Activated CD4-positive, alpha-beta T cell treated with anti-CD3 and anti-CD28 coated beads, Interleukin-2, amount 10 ng/mL, durations not matched to agents 24 days and 14 days (primary cell): ENCODE data around the gene TMEM167A. TPM values are rescaled to one million over a fixed set of nuclear protein-coding genes. Genes with fewer than 3 reads are reported as not detected.

Experiments used
- DNase-seq: peaks from one replicate; pipeline ENCODE4 v3.0.0; 2022
- H3K27ac Mint-ChIP-seq: one replicate; pipeline ENCODE4 v1.8.0; 2022; ENCODE audit warnings: mild to moderate bottlenecking, mixed read lengths
- H3K27me3 Mint-ChIP-seq: one replicate; pipeline ENCODE4 v1.8.0; 2022; ENCODE audit warnings: mixed read lengths
- H3K36me3 Mint-ChIP-seq: one replicate; pipeline ENCODE4 v1.8.0; 2022; ENCODE audit warnings: low read depth, mild to moderate bottlenecking, mixed read lengths
- H3K4me1 Mint-ChIP-seq: one replicate; pipeline ENCODE4 v1.8.0; 2021; ENCODE audit warnings: mixed read lengths
- H3K4me3 Mint-ChIP-seq: one replicate; pipeline ENCODE4 v1.8.0; 2022; ENCODE audit warnings: mild to moderate bottlenecking, moderate library complexity, mixed read lengths
- H3K9me3 Mint-ChIP-seq: one replicate; pipeline ENCODE4 v1.8.0; 2021; ENCODE audit warnings: mixed read lengths
- intact Hi-C: fragments of 100-400 bp; cut with micrococcal nuclease; formaldehyde crosslinking; loops from one replicate; pipeline ENCODE4 v1.15.1; 2023
- total RNA-seq: library from RNA; stranded (reverse); gene quantifications from 2 replicates; pipeline ENCODE4 v1.2.3, GENCODE V29; 2022

Gene TMEM167A
- total RNA-seq, 1 donor from 2014 or later, result 87.4 TPM

DNA sequence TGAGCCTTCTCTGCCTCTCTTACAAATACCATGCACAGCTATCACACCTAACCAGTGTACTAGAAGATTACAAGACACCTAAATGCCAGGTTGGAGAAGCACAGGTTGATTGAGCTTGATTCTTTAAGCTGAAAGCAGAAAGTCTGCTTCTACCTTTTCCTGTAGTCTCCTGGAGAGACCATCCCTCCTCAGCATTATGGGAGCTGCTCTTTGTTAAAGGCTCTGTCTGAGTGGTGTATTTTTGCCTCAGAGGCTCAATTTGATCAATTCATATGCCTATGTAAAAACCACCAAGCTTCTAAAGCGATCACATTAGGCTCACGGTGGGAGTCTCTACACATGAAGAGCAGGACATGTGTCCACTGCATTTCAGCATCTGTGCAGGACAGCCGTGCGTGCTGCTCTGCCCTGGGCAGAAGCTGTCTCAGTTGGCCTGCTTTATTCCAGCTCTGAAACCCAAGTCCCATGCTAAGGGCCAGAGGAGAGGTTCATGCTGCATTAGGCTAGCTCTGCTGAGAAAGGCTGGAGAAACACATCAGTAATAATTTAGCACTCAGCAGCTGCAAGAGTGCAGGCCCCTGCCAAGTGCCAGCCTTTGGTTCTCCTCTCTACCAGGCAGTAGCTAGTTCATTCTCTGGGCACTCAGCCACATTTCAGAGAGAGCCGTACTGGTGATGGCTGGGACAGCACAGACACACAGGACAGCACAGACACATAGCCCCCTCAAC lies 41.7 kb downstream of the TMEM167A start:
- Mint-ChIP-seq H3K36me3 (no peaks in the 10 kb centered on the region), H3K4me3 (no peak overlapping the region), H3K4me1 (peaks cover 2% of the 10 kb centered on the region), H3K27ac (no peak overlapping the region), H3K27me3 (no peaks in the 10 kb centered on the region), H3K9me3 (no peaks in the 10 kb centered on the region)
- intact Hi-C loops, result no loop called here
- DNase-seq, result no peak

DNA sequence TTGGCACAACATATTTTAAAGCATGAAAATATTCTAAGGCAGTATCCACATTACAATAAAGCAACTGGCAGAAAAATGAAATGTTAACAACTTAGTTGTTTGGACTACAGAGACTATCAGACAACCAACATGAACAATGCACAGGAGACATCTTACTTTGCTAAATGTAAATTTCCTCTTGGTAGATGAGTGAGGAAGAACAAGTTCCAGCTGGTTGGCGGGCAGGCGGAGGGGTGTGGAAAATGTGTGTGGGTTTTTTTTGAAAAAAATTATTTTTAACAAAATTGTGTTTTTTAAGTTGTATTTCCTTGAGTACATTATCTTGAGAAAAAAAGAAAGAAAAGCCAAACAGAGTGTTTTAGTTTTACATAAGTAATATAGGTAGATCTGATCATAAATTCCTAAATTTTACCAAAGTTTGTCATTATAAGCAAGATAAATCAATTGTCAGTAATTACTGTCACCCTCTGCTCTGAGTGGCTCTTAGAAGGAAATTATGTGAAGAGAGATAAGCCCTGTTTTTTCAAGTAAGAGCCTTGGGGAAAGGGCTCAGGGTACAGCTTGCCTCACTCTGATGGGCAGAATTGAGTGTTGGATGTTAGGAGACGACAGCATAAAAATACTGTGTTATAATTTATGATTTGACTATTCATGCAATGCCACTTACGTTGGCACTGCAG lies 42.5 kb downstream of the TMEM167A start:
- Mint-ChIP-seq H3K4me1 (peaks cover 2% of the 10 kb centered on the region), H3K27me3 (no peaks in the 10 kb centered on the region), H3K4me3 (no peak overlapping the region), H3K36me3 (no peaks in the 10 kb centered on the region), H3K9me3 (no peaks in the 10 kb centered on the region), H3K27ac (no peak overlapping the region)
- no peak for DNase-seq
- intact Hi-C loops, result no loop called here

DNA sequence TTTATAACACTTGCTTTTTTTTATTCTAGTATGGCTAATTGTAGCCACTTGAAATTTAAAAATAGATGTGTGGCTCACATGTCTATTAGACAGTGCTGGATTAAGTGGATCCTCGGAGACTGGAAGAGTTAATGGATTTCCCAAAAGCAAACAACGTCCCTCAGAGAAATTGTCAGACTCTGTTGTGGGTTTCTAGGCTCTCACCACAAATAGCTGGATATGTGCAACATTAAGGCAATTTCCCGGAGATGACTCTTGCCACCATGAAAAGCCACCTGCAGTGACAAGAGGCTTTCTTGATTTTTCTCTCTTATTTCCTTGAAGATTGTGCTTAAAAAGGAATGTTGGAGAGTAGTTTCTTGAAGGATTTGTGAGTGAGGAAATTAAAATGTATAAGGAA lies 43.2 kb downstream of the TMEM167A start:
- Mint-ChIP-seq H3K36me3 (no peaks in the 10 kb centered on the region), H3K27me3 (no peaks in the 10 kb centered on the region), H3K27ac (no peak overlapping the region), H3K4me1 (peaks cover 2% of the 10 kb centered on the region), H3K9me3 (no peaks in the 10 kb centered on the region), H3K4me3 (no peak overlapping the region)
- intact Hi-C loops, result no loop called here
- no peak for DNase-seq

GRCh38 chr5:83031381-83031780 lies 45.8 kb downstream of the TMEM167A start:
- H3K36me3 Mint-ChIP-seq, result no peaks in the 10 kb centered on the region
- intact Hi-C loops, result no loop called here
- no peak for DNase-seq
- no peaks in the 10 kb centered on the region for H3K4me1 Mint-ChIP-seq
- H3K9me3 Mint-ChIP-seq, result no peaks in the 10 kb centered on the region
- no peaks in the 10 kb centered on the region for H3K27me3 Mint-ChIP-seq
- no peak overlapping the region for H3K4me3 Mint-ChIP-seq
- H3K27ac Mint-ChIP-seq, result no peak overlapping the region

- Mint-ChIP-seq H3K36me3 (no peaks in the 10 kb centered on the region), H3K27me3 (no peaks in the 10 kb centered on the region), H3K9me3 (no peaks in the 10 kb centered on the region), H3K4me1 (no peaks in the 10 kb centered on the region), H3K27ac (no peak overlapping the region), H3K4me3 (no peak overlapping the region)
- intact Hi-C loops, result no loop called here
- DNase-seq, result no peak
These were observed 47.3 kb downstream of the TMEM167A start for GRCh38 chr5:83029912-83030311.

DNA sequence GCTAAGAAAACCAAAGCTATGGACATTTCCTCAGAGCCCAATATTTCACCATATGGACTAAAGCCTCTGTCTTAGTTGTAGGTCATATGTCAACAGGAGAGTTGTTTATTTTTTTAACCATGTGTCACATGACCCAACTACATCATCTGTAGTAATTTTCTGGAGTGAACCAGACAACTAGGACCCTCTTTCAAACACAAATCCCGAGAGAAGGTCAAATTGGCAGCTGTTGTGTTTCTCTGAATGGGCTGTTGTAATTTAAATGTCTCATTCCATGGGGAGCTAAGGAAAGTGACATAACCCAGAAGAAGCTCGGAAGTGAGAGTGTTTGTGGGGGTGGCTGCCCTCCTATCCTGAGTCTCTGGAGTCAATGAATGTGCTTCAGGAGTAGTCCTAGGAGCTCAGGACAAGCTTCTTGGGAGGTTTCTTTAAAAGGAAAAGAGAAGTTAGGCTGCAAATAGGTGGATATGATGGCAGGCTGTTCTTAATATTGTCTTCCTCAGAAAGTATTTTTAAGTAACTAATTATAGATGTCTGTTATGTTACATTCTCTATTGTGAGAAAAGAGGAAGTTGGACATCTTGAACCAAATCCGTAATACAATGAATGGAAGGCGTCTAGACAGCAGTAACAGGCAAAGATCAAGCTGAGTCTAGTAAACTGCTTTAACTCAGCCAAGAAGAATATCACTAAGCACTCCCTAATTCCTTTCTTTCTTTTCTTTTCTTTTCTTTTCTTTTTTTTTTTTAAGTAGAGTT lies 50.1 kb downstream of the TMEM167A start:
- H3K4me1 Mint-ChIP-seq, result no peaks in the 10 kb centered on the region
- H3K36me3 Mint-ChIP-seq, result no peaks in the 10 kb centered on the region
- no peaks in the 10 kb centered on the region for H3K27me3 Mint-ChIP-seq
- intact Hi-C loops, result no loop called here
- no peaks in the 10 kb centered on the region for H3K9me3 Mint-ChIP-seq
- H3K27ac Mint-ChIP-seq, result no peak overlapping the region
- no peak for DNase-seq
- no peak overlapping the region for H3K4me3 Mint-ChIP-seq

DNA sequence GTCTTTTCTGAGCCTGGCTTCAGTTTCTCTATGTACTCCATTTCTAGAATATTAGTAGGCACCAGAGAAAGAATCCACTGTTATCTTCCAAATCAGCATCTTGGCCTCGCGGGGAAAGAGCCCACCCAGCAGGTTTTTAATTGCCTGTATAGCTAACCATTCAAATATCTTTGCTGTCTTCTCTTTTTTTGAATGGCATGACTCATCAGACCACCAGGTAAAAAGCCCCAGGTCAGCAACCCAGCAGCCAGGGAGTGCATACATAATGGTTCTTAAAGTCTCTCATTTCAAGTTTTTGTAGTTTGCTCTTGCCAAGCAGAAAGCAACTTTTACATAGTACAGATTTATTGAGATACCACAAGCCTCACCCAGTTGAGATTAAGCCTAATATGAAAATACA lies 50.7 kb downstream of the TMEM167A start:
- Mint-ChIP-seq H3K27me3 (no peaks in the 10 kb centered on the region), H3K27ac (no peak overlapping the region), H3K4me3 (no peak overlapping the region), H3K4me1 (no peaks in the 10 kb centered on the region), H3K36me3 (no peaks in the 10 kb centered on the region), H3K9me3 (no peaks in the 10 kb centered on the region)
- DNase-seq, result no peak
- intact Hi-C loops, result no loop called here

GRCh38 chr5:83025690-83026478 lies 51.3 kb downstream of the TMEM167A start:
- H3K4me3 Mint-ChIP-seq, result no peak overlapping the region
- no peaks in the 10 kb centered on the region for H3K36me3 Mint-ChIP-seq
- no peaks in the 10 kb centered on the region for H3K27me3 Mint-ChIP-seq
- intact Hi-C loops, result no loop called here
- no peak for DNase-seq
- no peaks in the 10 kb centered on the region for H3K4me1 Mint-ChIP-seq
- H3K9me3 Mint-ChIP-seq, result no peaks in the 10 kb centered on the region
- H3K27ac Mint-ChIP-seq, result no peak overlapping the region

GRCh38 chr5:83022334-83022733 lies 54.9 kb downstream of the TMEM167A start:
- Mint-ChIP-seq H3K4me3 (no peak overlapping the region), H3K4me1 (no peaks in the 10 kb centered on the region)
- intact Hi-C loops, result no loop called here

DNA sequence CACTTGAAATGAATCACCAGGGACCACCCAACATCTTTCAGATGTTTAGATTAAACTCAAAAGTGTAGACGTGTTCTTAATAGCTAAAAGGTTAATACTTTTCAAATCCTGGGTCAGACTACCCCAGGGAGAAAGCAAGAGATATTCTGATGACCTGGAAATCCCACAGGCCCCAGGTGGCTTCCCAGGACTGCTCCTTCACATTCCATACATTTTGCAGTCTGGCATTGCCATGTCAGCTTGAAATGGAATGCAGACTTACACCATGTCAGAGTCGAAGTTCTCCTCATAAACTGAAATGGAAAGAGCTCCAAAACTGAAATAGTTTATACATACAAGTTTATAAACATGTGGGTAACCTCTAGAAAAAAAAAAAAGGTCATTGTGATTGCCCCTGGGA lies 61.5 kb downstream of the TMEM167A start:
- H3K9me3 Mint-ChIP-seq, result peaks cover 7% of the 10 kb centered on the region
- H3K27me3 Mint-ChIP-seq, result no peaks in the 10 kb centered on the region
- intact Hi-C loops, result no loop called here
- no peak for DNase-seq
- H3K27ac Mint-ChIP-seq, result no peak overlapping the region
- H3K36me3 Mint-ChIP-seq, result no peaks in the 10 kb centered on the region
- no peaks in the 10 kb centered on the region for H3K4me1 Mint-ChIP-seq
- no peak overlapping the region for H3K4me3 Mint-ChIP-seq

More at GRCh38 chr5:83022334-83022733, 54.9 kb downstream of the TMEM167A start:
- no peak for DNase-seq
- H3K27ac Mint-ChIP-seq, result no peak overlapping the region
- peaks cover 4% of the 10 kb centered on the region for H3K9me3 Mint-ChIP-seq
- no peaks in the 10 kb centered on the region for H3K27me3 Mint-ChIP-seq
- H3K36me3 Mint-ChIP-seq, result no peaks in the 10 kb centered on the region

DNA sequence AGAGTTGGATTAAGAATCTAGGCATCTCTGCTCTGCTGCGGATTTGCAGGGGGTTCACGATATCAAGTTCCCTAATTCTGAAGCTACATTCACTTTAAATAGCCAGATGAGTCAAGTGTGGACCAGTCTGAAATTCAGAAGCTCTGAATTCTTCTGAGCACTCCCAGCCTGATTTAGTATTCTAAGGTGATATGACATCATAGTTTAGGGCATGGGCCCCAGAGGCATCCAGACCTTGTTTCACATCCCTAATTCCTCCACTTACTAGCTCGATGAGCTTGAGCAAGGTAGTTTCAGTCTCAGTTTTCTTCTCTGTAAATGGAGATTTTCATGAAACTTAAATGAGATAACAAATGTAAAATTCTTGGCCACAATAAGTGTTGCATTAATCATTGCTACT lies 65.2 kb downstream of the TMEM167A start:
- no peaks in the 10 kb centered on the region for H3K36me3 Mint-ChIP-seq

GRCh38 chr5:83009408-83009807 lies 67.8 kb downstream of the TMEM167A start:
- no peaks in the 10 kb centered on the region for H3K36me3 Mint-ChIP-seq
- intact Hi-C loops, result no loop called here
- no peak overlapping the region for H3K27ac Mint-ChIP-seq
- H3K4me1 Mint-ChIP-seq, result no peaks in the 10 kb centered on the region
- H3K9me3 Mint-ChIP-seq, result peaks cover 3% of the 10 kb centered on the region
- DNase-seq, result no peak
- no peak overlapping the region for H3K4me3 Mint-ChIP-seq
- H3K27me3 Mint-ChIP-seq, result no peaks in the 10 kb centered on the region

More for the DNA sequence above, 65.2 kb downstream of the TMEM167A start:
- DNase-seq, result no peak
- Mint-ChIP-seq H3K9me3 (peaks cover 3% of the 10 kb centered on the region), H3K27me3 (no peaks in the 10 kb centered on the region), H3K4me1 (no peaks in the 10 kb centered on the region), H3K4me3 (no peak overlapping the region), H3K27ac (no peak overlapping the region)
- intact Hi-C loops, result no loop called here

DNA sequence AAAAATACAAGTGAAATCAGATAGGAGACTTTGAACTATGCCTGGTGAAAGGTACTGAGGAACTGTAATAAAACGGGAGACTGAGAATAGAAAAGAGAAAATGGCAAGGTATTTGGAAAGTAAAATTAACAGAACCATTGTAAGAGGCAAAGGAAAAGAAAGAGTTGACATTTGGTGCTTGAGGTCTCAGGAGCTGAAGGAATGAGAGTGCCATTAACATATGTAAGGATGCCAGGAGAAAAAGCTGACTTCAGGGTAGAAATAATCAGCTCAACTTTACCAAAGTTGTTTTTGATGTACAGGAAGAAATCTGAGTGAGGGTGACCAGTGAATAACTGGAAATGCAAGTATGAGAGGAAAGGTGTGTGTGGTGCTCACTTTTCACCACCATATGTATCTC lies 69.4 kb downstream of the TMEM167A start:
- no peaks in the 10 kb centered on the region for H3K4me1 Mint-ChIP-seq
- H3K27me3 Mint-ChIP-seq, result no peaks in the 10 kb centered on the region
- no peak overlapping the region for H3K27ac Mint-ChIP-seq
- H3K36me3 Mint-ChIP-seq, result no peaks in the 10 kb centered on the region
- H3K9me3 Mint-ChIP-seq, result no peaks in the 10 kb centered on the region
- intact Hi-C loops, result no loop called here
- no peak overlapping the region for H3K4me3 Mint-ChIP-seq
- DNase-seq, result no peak
